ENCODE data around the gene DUOX1. TPM values are rescaled to one million over a fixed set of nuclear protein-coding genes. Genes with fewer than 3 reads are reported as not detected.
"Not testable (repeated sequence)": the region's sequence is repeated elsewhere in the genome, so short reads cannot be mapped to it uniquely, and the experiment has no call there.

The DUOX1 gene
- polyA plus RNA-seq, 1 donor from 2014 or later: 1.4 TPM

- Mint-ChIP-seq H3K36me3 (no peaks in the 10 kb centered on the region), H3K9me3 (peaks cover 0 to 2% (median 0%) of the 10 kb centered on the region in 3 donors), H3K27ac (no peak overlapping the region), H3K4me1 (no peaks in the 10 kb centered on the region), H3K4me3 (no peak overlapping the region), H3K27me3 (peaks cover 12% of the 10 kb centered on the region)
Measured at GRCh38 chr15:45097466-45097865, 32.3 kb upstream of the DUOX1 start.

- H3K4me1 Mint-ChIP-seq: no peaks in the 10 kb centered on the region
- H3K27me3 Mint-ChIP-seq: peaks cover 11% of the 10 kb centered on the region
- no peak overlapping the region for H3K27ac Mint-ChIP-seq
- no peak overlapping the region for H3K4me3 Mint-ChIP-seq
- peaks cover 0 to 2% (median 0%) of the 10 kb centered on the region in 3 donors for H3K9me3 Mint-ChIP-seq
- H3K36me3 Mint-ChIP-seq: no peaks in the 10 kb centered on the region
Measured at GRCh38 chr15:45099549-45100165, 30.1 kb upstream of the DUOX1 start.

- H3K27me3 Mint-ChIP-seq: peaks cover 17% of the 10 kb centered on the region
- H3K36me3 Mint-ChIP-seq: no peaks in the 10 kb centered on the region
- H3K27ac Mint-ChIP-seq: no peak overlapping the region
- no peaks in the 10 kb centered on the region for H3K4me1 Mint-ChIP-seq
- H3K4me3 Mint-ChIP-seq: no peak overlapping the region
- peaks cover 0 to 2% (median 0%) of the 10 kb centered on the region in 3 donors for H3K9me3 Mint-ChIP-seq
Measured at GRCh38 chr15:45100884-45101625, 28.7 kb upstream of the DUOX1 start.

- Mint-ChIP-seq H3K36me3 (no peaks in the 10 kb centered on the region), H3K27ac (no peak overlapping the region), H3K4me1 (no peaks in the 10 kb centered on the region), H3K9me3 (peaks cover 0 to 2% (median 0%) of the 10 kb centered on the region in 3 donors), H3K27me3 (peaks cover 17% of the 10 kb centered on the region), H3K4me3 (no peak overlapping the region)
Measured at GRCh38 chr15:45101749-45102148, 28.0 kb upstream of the DUOX1 start.

GRCh38 chr15:45102226-45102625 is 27.6 kb upstream of the DUOX1 start:
- H3K27me3 Mint-ChIP-seq: peaks cover 17% of the 10 kb centered on the region
- H3K27ac Mint-ChIP-seq: no peak overlapping the region
- peaks cover 0 to 2% (median 0%) of the 10 kb centered on the region in 3 donors for H3K9me3 Mint-ChIP-seq
- H3K4me3 Mint-ChIP-seq: no peak overlapping the region
- no peaks in the 10 kb centered on the region for H3K36me3 Mint-ChIP-seq
- H3K4me1 Mint-ChIP-seq: no peaks in the 10 kb centered on the region

- H3K36me3 Mint-ChIP-seq, H3K4me3 Mint-ChIP-seq, H3K27ac Mint-ChIP-seq, H3K9me3 Mint-ChIP-seq, H3K4me1 Mint-ChIP-seq: not testable (repeated sequence)
- peaks cover 21% of the 10 kb centered on the region for H3K27me3 Mint-ChIP-seq
Measured at GRCh38 chr15:45104170-45104569, 25.6 kb upstream of the DUOX1 start.

- Mint-ChIP-seq H3K36me3 (no peaks in the 10 kb centered on the region), H3K9me3 (no peaks in the 10 kb centered on the region), H3K4me3 (no peak overlapping the region), H3K4me1 (no peaks in the 10 kb centered on the region), H3K27me3 (peaks cover 32% of the 10 kb centered on the region), H3K27ac (no peak overlapping the region)
Measured at GRCh38 chr15:45105586-45105985, 24.2 kb upstream of the DUOX1 start.

GRCh38 chr15:45106002-45106790 is 23.6 kb upstream of the DUOX1 start:
- H3K27ac Mint-ChIP-seq: no peak overlapping the region
- H3K36me3 Mint-ChIP-seq: no peaks in the 10 kb centered on the region
- no peaks in the 10 kb centered on the region for H3K9me3 Mint-ChIP-seq
- no peaks in the 10 kb centered on the region for H3K4me1 Mint-ChIP-seq
- peak overlapping the region in 1 of 4 donors; percentile 87 for H3K4me3 Mint-ChIP-seq
- peaks cover 32% of the 10 kb centered on the region for H3K27me3 Mint-ChIP-seq

GRCh38 chr15:45107941-45108630 is 21.7 kb upstream of the DUOX1 start:
- Mint-ChIP-seq H3K27me3 (peaks cover 35% of the 10 kb centered on the region), H3K36me3 (no peaks in the 10 kb centered on the region), H3K9me3 (no peaks in the 10 kb centered on the region)

GRCh38 chr15:45110256-45110820 is 19.5 kb upstream of the DUOX1 start:
- peaks cover 57% of the 10 kb centered on the region for H3K27me3 Mint-ChIP-seq
- no peak overlapping the region for H3K27ac Mint-ChIP-seq
- H3K4me3 Mint-ChIP-seq: no peak overlapping the region
- H3K36me3 Mint-ChIP-seq: no peaks in the 10 kb centered on the region
- H3K4me1 Mint-ChIP-seq: peaks cover 10 to 22% (median 12%) of the 10 kb centered on the region in 3 donors
- no peaks in the 10 kb centered on the region for H3K9me3 Mint-ChIP-seq

More at GRCh38 chr15:45107941-45108630, 21.7 kb upstream of the DUOX1 start:
- H3K27ac Mint-ChIP-seq: peak overlapping the region in 1 of 3 donors; percentile 16
- no peak overlapping the region for H3K4me3 Mint-ChIP-seq
- H3K4me1 Mint-ChIP-seq: peaks cover 0 to 6% (median 5%) of the 10 kb centered on the region in 3 donors

GRCh38 chr15:45111390-45112142 is 18.2 kb upstream of the DUOX1 start:
- Mint-ChIP-seq H3K27ac (peak overlapping the region in 1 of 3 donors; percentile 74), H3K9me3 (no peaks in the 10 kb centered on the region), H3K27me3 (peaks cover 63% of the 10 kb centered on the region), H3K36me3 (no peaks in the 10 kb centered on the region), H3K4me1 (peaks cover 13 to 26% (median 14%) of the 10 kb centered on the region in 3 donors), H3K4me3 (peak overlapping the region; percentile 30 to 91 (median 50))

GRCh38 chr15:45112143-45112590 is 17.6 kb upstream of the DUOX1 start:
- Mint-ChIP-seq H3K27me3 (peaks cover 66% of the 10 kb centered on the region), H3K27ac (peak overlapping the region in 1 of 3 donors; percentile 74), H3K4me3 (peak overlapping the region; percentile 30 to 91 (median 58))

GRCh38 chr15:45112591-45113379 is 17.0 kb upstream of the DUOX1 start:
- H3K27me3 Mint-ChIP-seq: peaks cover 72% of the 10 kb centered on the region
- no peaks in the 10 kb centered on the region for H3K36me3 Mint-ChIP-seq
- no peak overlapping the region for H3K27ac Mint-ChIP-seq
- peaks cover 15 to 33% (median 17%) of the 10 kb centered on the region in 3 donors for H3K4me1 Mint-ChIP-seq
- H3K9me3 Mint-ChIP-seq: no peaks in the 10 kb centered on the region
- peak overlapping the region; percentile 30 to 91 (median 60) for H3K4me3 Mint-ChIP-seq

More at GRCh38 chr15:45112143-45112590, 17.6 kb upstream of the DUOX1 start:
- Mint-ChIP-seq H3K36me3 (no peaks in the 10 kb centered on the region), H3K4me1 (peaks cover 13 to 29% (median 15%) of the 10 kb centered on the region in 3 donors), H3K9me3 (no peaks in the 10 kb centered on the region)

Measured in IgD-negative memory B cell (primary cell).